ENCODE data around the gene ALDH7A1.

- TF ChIP-seq, protein P1, sequence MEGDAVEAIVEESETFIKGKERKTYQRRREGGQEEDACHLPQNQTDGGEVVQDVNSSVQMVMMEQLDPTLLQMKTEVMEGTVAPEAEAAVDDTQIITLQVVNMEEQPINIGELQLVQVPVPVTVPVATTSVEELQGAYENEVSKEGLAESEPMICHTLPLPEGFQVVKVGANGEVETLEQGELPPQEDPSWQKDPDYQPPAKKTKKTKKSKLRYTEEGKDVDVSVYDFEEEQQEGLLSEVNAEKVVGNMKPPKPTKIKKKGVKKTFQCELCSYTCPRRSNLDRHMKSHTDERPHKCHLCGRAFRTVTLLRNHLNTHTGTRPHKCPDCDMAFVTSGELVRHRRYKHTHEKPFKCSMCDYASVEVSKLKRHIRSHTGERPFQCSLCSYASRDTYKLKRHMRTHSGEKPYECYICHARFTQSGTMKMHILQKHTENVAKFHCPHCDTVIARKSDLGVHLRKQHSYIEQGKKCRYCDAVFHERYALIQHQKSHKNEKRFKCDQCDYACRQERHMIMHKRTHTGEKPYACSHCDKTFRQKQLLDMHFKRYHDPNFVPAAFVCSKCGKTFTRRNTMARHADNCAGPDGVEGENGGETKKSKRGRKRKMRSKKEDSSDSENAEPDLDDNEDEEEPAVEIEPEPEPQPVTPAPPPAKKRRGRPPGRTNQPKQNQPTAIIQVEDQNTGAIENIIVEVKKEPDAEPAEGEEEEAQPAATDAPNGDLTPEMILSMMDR (IDR thresholded peaks at IDR 0.05) = no peak
- TF ChIP-seq, protein P2, sequence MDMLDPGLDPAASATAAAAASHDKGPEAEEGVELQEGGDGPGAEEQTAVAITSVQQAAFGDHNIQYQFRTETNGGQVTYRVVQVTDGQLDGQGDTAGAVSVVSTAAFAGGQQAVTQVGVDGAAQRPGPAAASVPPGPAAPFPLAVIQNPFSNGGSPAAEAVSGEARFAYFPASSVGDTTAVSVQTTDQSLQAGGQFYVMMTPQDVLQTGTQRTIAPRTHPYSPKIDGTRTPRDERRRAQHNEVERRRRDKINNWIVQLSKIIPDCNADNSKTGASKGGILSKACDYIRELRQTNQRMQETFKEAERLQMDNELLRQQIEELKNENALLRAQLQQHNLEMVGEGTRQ (CRISPR knock-in tag; IDR thresholded peaks at IDR 0.05) = no peak
- TF ChIP-seq, protein P3, sequence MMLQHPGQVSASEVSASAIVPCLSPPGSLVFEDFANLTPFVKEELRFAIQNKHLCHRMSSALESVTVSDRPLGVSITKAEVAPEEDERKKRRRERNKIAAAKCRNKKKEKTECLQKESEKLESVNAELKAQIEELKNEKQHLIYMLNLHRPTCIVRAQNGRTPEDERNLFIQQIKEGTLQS (CRISPR knock-in tag; conservative IDR thresholded peaks at IDR 0.05) = no peak
- TF ChIP-seq, protein P4, sequence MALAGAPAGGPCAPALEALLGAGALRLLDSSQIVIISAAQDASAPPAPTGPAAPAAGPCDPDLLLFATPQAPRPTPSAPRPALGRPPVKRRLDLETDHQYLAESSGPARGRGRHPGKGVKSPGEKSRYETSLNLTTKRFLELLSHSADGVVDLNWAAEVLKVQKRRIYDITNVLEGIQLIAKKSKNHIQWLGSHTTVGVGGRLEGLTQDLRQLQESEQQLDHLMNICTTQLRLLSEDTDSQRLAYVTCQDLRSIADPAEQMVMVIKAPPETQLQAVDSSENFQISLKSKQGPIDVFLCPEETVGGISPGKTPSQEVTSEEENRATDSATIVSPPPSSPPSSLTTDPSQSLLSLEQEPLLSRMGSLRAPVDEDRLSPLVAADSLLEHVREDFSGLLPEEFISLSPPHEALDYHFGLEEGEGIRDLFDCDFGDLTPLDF (CRISPR knock-in tag; IDR thresholded peaks at IDR 0.05) = no peak
- no peak for TF ChIP-seq NR3C1 (CRISPR knock-in tag; conservative IDR thresholded peaks at IDR 0.05; ENCODE audit: low read depth)
- TF ChIP-seq PREB (CRISPR knock-in tag; IDR thresholded peaks at IDR 0.05; ENCODE audit: borderline replicate concordance) = no peak
- TF ChIP-seq FOXP1 (CRISPR knock-in tag; IDR thresholded peaks at IDR 0.05; ENCODE audit: borderline replicate concordance) = no peak
- TF ChIP-seq ZNF263 (CRISPR knock-in tag; IDR thresholded peaks at IDR 0.05; ENCODE audit: low read depth) = no peak
- no peak for TF ChIP-seq MAX (CRISPR knock-in tag; IDR thresholded peaks at IDR 0.05)
- no peak for TF ChIP-seq FOXJ3 (CRISPR knock-in tag; IDR thresholded peaks at IDR 0.05; ENCODE audit: borderline replicate concordance)
- no peak for TF ChIP-seq ATF2 (CRISPR knock-in tag; IDR thresholded peaks at IDR 0.05; ENCODE audit: borderline replicate concordance, low read depth)
- no peak for TF ChIP-seq HMGA2 (CRISPR knock-in tag; IDR thresholded peaks at IDR 0.05)
Observed at GRCh38 chr5:126523818-126524510, 71.1 kb downstream of the ALDH7A1 start.

All from WTC11 (cell line).